Measurements from ENCODE around the gene KIAA0753.

DNA sequence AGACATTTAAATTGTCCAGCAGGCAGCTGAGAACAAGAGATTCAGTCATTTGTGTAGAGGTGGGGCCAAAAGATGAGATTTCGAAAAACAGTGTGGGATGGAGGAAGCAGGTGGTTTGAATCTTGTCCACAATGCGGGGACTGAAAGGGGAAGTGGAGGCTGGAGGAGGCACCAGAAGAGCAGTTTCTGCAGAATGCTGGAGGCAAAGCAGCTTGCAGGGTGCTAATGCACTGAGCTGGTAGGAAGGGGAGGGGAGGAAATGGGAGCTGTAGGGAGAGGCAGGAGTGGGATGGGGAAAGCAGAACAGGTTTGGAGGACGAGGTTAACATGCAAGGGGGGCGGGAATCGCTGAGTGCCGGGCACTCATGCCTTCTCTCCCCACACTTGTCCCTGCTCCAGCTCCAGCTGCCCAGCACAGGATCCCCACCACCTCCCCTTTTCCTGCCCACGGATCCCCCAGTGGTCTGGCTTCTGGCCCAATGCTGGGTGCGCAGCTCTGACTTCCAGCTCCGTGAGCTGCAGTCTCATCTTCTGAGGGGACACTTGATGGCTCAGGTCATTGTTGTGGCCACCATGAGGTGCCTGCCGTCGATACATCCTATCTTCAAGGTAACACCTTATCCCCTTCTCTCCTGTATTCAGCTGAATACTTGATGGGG lies 20.4 kb upstream of the KIAA0753 start:
- TF ChIP-seq, protein P1, sequence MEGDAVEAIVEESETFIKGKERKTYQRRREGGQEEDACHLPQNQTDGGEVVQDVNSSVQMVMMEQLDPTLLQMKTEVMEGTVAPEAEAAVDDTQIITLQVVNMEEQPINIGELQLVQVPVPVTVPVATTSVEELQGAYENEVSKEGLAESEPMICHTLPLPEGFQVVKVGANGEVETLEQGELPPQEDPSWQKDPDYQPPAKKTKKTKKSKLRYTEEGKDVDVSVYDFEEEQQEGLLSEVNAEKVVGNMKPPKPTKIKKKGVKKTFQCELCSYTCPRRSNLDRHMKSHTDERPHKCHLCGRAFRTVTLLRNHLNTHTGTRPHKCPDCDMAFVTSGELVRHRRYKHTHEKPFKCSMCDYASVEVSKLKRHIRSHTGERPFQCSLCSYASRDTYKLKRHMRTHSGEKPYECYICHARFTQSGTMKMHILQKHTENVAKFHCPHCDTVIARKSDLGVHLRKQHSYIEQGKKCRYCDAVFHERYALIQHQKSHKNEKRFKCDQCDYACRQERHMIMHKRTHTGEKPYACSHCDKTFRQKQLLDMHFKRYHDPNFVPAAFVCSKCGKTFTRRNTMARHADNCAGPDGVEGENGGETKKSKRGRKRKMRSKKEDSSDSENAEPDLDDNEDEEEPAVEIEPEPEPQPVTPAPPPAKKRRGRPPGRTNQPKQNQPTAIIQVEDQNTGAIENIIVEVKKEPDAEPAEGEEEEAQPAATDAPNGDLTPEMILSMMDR (optimal IDR thresholded peaks at IDR 0.05 in 1 of 3, IDR thresholded peaks at IDR 0.05 in 1 of 3, conservative IDR thresholded peaks at IDR 0.05 in 1 of 3; ENCODE audit: extremely low read depth in 1 of 3, insufficient read depth in 2 of 3, low read length in 3 of 3) = no peak
- TF ChIP-seq EZH2 (IDR thresholded peaks at IDR 0.05; ENCODE audit: low read length) = no peak
